B cell (primary cell): Measurements from ENCODE around the gene MARCHF10. TPM values are rescaled to one million over a fixed set of nuclear protein-coding genes. Genes with fewer than 3 reads are reported as not detected.

Source experiments
- ATAC-seq: fragments of 200-7000 bp; cut with Tn5 transposase; one replicate; pipeline ENCODE4 v1.10.0; 2021; ENCODE audit warnings: low read depth, mild to moderate bottlenecking, moderate number of reproducible peaks, moderate library complexity
- CTCF ChIA-PET: fragments of 350-600 bp; sonication (Branson Sonifier 250); formaldehyde crosslinking; loops from one replicate; lab custom pipeline; 2021; ENCODE audit warnings: antibody characterized with exemption, inconsistent platforms; lab: Charles Lee
- POLR2A ChIA-PET: fragments of 350-600 bp; sonication (Branson Sonifier 250); formaldehyde crosslinking; loops from one replicate; lab custom pipeline; 2021; ENCODE audit warnings: antibody characterized with exemption; lab: Charles Lee
- DNase-seq: peaks from one replicate; pipeline ENCODE4 v3.0.0; 2013
- H2AFZ ChIP-seq: 2 replicates; pipeline ENCODE4 v1.6.1; 2012; ENCODE audit warnings: mild to moderate bottlenecking, low read depth, low read length; ENCODE audit not compliant: insufficient read depth, poor library complexity, severe bottlenecking
- H3K27ac ChIP-seq, 2 donors: 1 replicate in 1 of 2; 2 replicates in 1 of 2; pipeline ENCODE4 v1.5.1; 2012 to 2013; ENCODE audit warnings: low read length in 2 of 2, mild to moderate bottlenecking in 2 of 2, moderate library complexity in 1 of 2
- H3K27me3 ChIP-seq, 4 experiments: fragments of 200-600 bp in 1 of 4; sonication (generic) in 1 of 4; replicated peaks in 1 of 4; 1 replicate in 2 of 4; 2 replicates in 2 of 4; pipeline versions ENCODE4 v1.6.1 to v1.7.0; 2013 to 2016; ENCODE audit warnings: low read length in 3 of 4, mild to moderate bottlenecking in 2 of 4, mixed read lengths in 1 of 4, moderate library complexity in 1 of 4; ENCODE audit not compliant: insufficient read depth in 4 of 4, control insufficient read depth in 3 of 4; ENCODE audit errors: control extremely low read depth in 1 of 4
- H3K36me3 ChIP-seq, 2 experiments: replicated peaks in 1 of 2; 1 replicate in 1 of 2; 2 replicates in 1 of 2; pipeline versions ENCODE4 v1.6.1 to v1.7.1; 2013; ENCODE audit warnings: low read length in 1 of 2; ENCODE audit not compliant: insufficient read depth in 2 of 2, control insufficient read depth in 1 of 2; ENCODE audit errors: control extremely low read depth in 1 of 2, extremely low read depth in 1 of 2
- H3K4me1 ChIP-seq, 2 donors: fragments of 200-600 bp in 1 of 2; sonication (generic) in 1 of 2; 1 replicate in 1 of 2; 2 replicates in 1 of 2; pipeline versions ENCODE4 v1.5.1 to v1.6.1; 2013 to 2017; ENCODE audit warnings: low read length in 2 of 2; ENCODE audit not compliant: control insufficient read depth in 2 of 2, insufficient read depth in 2 of 2
- H3K4me2 ChIP-seq: replicated peaks from 2 replicates; pipeline ENCODE3; 2012; ENCODE audit warnings: mild to moderate bottlenecking, low read depth, low read length; ENCODE audit not compliant: poor library complexity, severe bottlenecking
- H3K4me3 ChIP-seq, 5 experiments: fragments of 200-600 bp in 1 of 5; sonication (generic) in 1 of 5; 1 replicate in 3 of 5; 2 replicates in 2 of 5; pipeline versions ENCODE4 v1.5.1 to v1.7.0; 2011 to 2016; ENCODE audit warnings: low read length in 4 of 5, mild to moderate bottlenecking in 4 of 5, low read depth in 2 of 5, control low read depth in 1 of 5, moderate library complexity in 1 of 5; ENCODE audit not compliant: insufficient read depth in 1 of 5; ENCODE audit errors: control extremely low read depth in 1 of 5, extremely low read depth in 1 of 5
- H3K79me2 ChIP-seq: fragments of 200-600 bp; sonication (generic); one replicate; pipeline ENCODE4 v1.6.0; 2016; ENCODE audit warnings: low read length; ENCODE audit not compliant: control insufficient read depth, insufficient read depth
- H3K9ac ChIP-seq: fragments of 200-600 bp; sonication (generic); 2 replicates; pipeline ENCODE4 v1.6.1; 2017; ENCODE audit warnings: mild to moderate bottlenecking, low read length, moderate library complexity
- H3K9me3 ChIP-seq, 3 donors: one replicate each; pipeline versions ENCODE4 v1.6.1 to v1.7.1; 2013; ENCODE audit warnings: low read length in 2 of 3; ENCODE audit not compliant: control insufficient read depth in 2 of 3, insufficient read depth in 1 of 3; ENCODE audit errors: control extremely low read depth in 1 of 3
- H4K20me1 ChIP-seq: 2 replicates; pipeline ENCODE4 v1.6.0; 2012; ENCODE audit warnings: mild to moderate bottlenecking, low read length; ENCODE audit not compliant: insufficient read depth, control insufficient read depth, poor library complexity, severe bottlenecking
- H3K27ac Mint-ChIP-seq: one replicate; pipeline ENCODE4 v1.8.0; 2021; ENCODE audit warnings: mixed read lengths
- H3K27me3 Mint-ChIP-seq: one replicate; pipeline ENCODE4 v1.8.0; 2021; ENCODE audit warnings: mixed read lengths
- H3K4me1 Mint-ChIP-seq: one replicate; pipeline ENCODE4 v1.8.0; 2021; ENCODE audit warnings: mixed read lengths
- H3K4me3 Mint-ChIP-seq: one replicate; pipeline ENCODE4 v1.8.0; 2021; ENCODE audit warnings: mixed read lengths
- H3K9me3 Mint-ChIP-seq: one replicate; pipeline ENCODE4 v1.8.0; 2022; ENCODE audit warnings: mixed read lengths; ENCODE audit not compliant: insufficient read depth
- EZH2 ChIP-seq: IDR thresholded peaks from 2 replicates; pipeline ENCODE4 v1.6.1; 2012; ENCODE audit warnings: borderline replicate concordance, low read depth, mild to moderate bottlenecking, moderate library complexity, low read length; ENCODE audit not compliant: insufficient read depth, poor library complexity, severe bottlenecking
- WGBS: methylation state at CpG from one replicate; pipeline ENCODE4 v1.1.5; 2013; ENCODE audit warnings: missing lambda C conversion rate; ENCODE audit not compliant: insufficient coverage; 5-methylcytosine and 5-hydroxymethylcytosine counted together
- intact Hi-C: fragments of 100-400 bp; cut with micrococcal nuclease; formaldehyde crosslinking; loops from one replicate; pipeline ENCODE4 v1.10.0; 2022
- polyA plus RNA-seq: library from polyadenylated mRNA; depleted of rRNA; stranded (reverse); fragments of >200 nt; gene quantifications from 2 replicates; pipeline ENCODE4 v1.2.3, GENCODE V29; 2012
- total RNA-seq, 2 donors: library from RNA; stranded (reverse); fragments of 120-200 nt in 1 of 2; gene quantifications; 1 replicate in 1 of 2; 2 replicates in 1 of 2; pipeline versions ENCODE4 v1.2.3 to v1.2.4, GENCODE V29; 2013 to 2022
- TF ChIP-seq, protein P1 (sequence below): fragments of 200-600 bp; IDR thresholded peaks from one replicate; pipeline ENCODE4 v1.8.0; 2022; ENCODE audit warnings: antibody characterized with exemption, mild to moderate bottlenecking

The MARCHF10 gene
- total and polyA plus RNA-seq, 2 donors (not counting 1 experiment from before 2014, with no cell fraction given), result 0.24 TPM; not detected in 1

DNA sequence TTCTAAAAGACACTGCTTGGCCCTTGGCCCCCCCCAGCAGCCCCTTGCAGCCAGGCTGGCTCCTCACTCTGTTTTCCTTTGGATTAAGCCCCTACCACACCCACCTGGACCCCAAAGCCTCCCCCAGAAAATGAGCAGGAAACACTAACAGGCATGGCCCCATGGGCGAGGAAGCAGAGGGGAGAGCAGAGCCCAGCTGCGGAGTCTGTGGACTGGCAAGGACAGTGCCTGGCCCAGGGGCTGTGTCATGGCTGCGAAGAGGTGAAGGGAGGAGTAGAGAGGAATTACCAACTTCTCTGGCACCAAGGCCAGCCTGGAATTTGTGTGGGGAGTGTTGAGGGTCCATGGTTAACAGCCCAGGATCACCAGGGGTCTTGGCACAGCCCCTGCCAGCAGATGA, 133.3 kb downstream of the MARCHF10 start:
- intact Hi-C loops, result no loop called here
- no peaks in the 10 kb centered on the region for H3K4me1 Mint-ChIP-seq
- H3K27ac Mint-ChIP-seq, result no peak overlapping the region

DNA sequence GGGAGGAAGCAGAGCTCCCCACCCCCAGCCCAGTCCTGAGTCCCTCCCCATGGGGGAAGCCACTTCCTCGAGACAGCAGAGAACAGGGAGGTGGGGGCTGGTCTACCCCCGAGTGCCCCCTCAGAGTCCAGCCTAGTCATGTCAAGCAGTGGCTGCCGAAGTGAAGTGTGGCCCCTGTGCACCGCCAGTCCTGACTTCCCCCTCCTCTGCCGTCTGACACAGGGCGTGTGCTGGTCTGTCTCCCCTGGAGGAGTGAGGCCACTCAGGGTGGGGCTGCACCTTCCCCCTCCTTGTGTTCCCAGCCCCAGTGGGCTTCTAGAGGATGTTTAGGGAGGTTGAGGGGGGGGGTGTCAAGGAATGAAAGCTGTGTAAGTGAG, 133.8 kb downstream of the MARCHF10 start:
- no peak overlapping the region for H3K4me3 Mint-ChIP-seq
- H3K27me3 Mint-ChIP-seq, result peaks cover 4% of the 10 kb centered on the region
- no peak for TF ChIP-seq EZH2
- TF ChIP-seq, protein P1, sequence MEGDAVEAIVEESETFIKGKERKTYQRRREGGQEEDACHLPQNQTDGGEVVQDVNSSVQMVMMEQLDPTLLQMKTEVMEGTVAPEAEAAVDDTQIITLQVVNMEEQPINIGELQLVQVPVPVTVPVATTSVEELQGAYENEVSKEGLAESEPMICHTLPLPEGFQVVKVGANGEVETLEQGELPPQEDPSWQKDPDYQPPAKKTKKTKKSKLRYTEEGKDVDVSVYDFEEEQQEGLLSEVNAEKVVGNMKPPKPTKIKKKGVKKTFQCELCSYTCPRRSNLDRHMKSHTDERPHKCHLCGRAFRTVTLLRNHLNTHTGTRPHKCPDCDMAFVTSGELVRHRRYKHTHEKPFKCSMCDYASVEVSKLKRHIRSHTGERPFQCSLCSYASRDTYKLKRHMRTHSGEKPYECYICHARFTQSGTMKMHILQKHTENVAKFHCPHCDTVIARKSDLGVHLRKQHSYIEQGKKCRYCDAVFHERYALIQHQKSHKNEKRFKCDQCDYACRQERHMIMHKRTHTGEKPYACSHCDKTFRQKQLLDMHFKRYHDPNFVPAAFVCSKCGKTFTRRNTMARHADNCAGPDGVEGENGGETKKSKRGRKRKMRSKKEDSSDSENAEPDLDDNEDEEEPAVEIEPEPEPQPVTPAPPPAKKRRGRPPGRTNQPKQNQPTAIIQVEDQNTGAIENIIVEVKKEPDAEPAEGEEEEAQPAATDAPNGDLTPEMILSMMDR, result no peak
- Histone ChIP-seq H3K36me3 (no peaks in the 10 kb centered on the region), H2AFZ (no peak overlapping the region), H3K9ac (no peak overlapping the region), H3K4me2 (no peak overlapping the region), H3K27ac (no peak overlapping the region), H3K9me3 (no peaks in the 10 kb centered on the region), H3K4me3 (no peak overlapping the region), H3K4me1 (no peaks in the 10 kb centered on the region), H3K79me2 (no peaks in the 10 kb centered on the region), H3K27me3 (no peaks in the 10 kb centered on the region), H4K20me1 (no peaks in the 10 kb centered on the region)
- CTCF ChIA-PET, result interaction anchor here (0.5 to 3.3 kb wide), 2 partner anchors 39 to 733 kb away, joined by 5 to 30 read pairs; no protein-coding TSS in a partner anchor
- ATAC-seq (no peak), DNase-seq (no peak)
- 79% methylated on average over 4 of the region's 6 CpGs for WGBS
- no peaks in the 10 kb centered on the region for H3K9me3 Mint-ChIP-seq
- POLR2A ChIA-PET, result no interaction called here
- intact Hi-C loops, result no loop called here
- H3K27ac Mint-ChIP-seq, result no peak overlapping the region
- no peaks in the 10 kb centered on the region for H3K4me1 Mint-ChIP-seq

More for the DNA sequence above, 133.3 kb downstream of the MARCHF10 start:
- H3K79me2 ChIP-seq, result no peaks in the 10 kb centered on the region
- H3K27me3 Mint-ChIP-seq, result peaks cover 4% of the 10 kb centered on the region
- no peak overlapping the region for H3K27ac ChIP-seq
- no peak overlapping the region for H3K4me2 ChIP-seq
- no peaks in the 10 kb centered on the region for H4K20me1 ChIP-seq
- TF ChIP-seq, protein P1, result no peak
- TF ChIP-seq EZH2, result no peak
- H3K9me3 ChIP-seq, result no peaks in the 10 kb centered on the region
- no peak overlapping the region for H2AFZ ChIP-seq
- H3K9ac ChIP-seq, result no peak overlapping the region
- H3K4me1 ChIP-seq, result no peaks in the 10 kb centered on the region
- ChIA-PET POLR2A (no interaction called here), CTCF (interaction anchor here (3.3 kb wide), 1 partner anchor 732 kb away, joined by 30 read pairs; no protein-coding TSS in a partner anchor)
- WGBS, result 100% methylated on average over 2 of the region's 3 CpGs
- DNase-seq, result no peak
- H3K4me3 Mint-ChIP-seq, result no peak overlapping the region
- no peaks in the 10 kb centered on the region for H3K27me3 ChIP-seq
- H3K36me3 ChIP-seq, result no peaks in the 10 kb centered on the region
- no peaks in the 10 kb centered on the region for H3K9me3 Mint-ChIP-seq
- no peak for ATAC-seq
- no peak overlapping the region for H3K4me3 ChIP-seq
